ENCODE data around the gene FLG.
"Not testable (repeated sequence)": the region's sequence is repeated elsewhere in the genome, so short reads cannot be mapped to it uniquely, and the experiment has no call there.

The FLG gene

GRCh38 chr1:152328801-152329391, 3.9 kb upstream of the FLG start:
- Histone ChIP-seq H3K36me3 (ENCODE audit: control insufficient read depth, insufficient read depth, low read length) (no peaks in the 10 kb centered on the region), H3K4me3 (ENCODE audit: low read length) (no peak overlapping the region), H3K9ac (ENCODE audit: low read length) (no peak overlapping the region), H3K9me3 (ENCODE audit: control insufficient read depth, low read length) (no peaks in the 10 kb centered on the region), H3K4me1 (ENCODE audit: control insufficient read depth, insufficient read depth, low read length) (no peaks in the 10 kb centered on the region), H3K27me3 (ENCODE audit: control insufficient read depth, insufficient read depth, low read length) (no peaks in the 10 kb centered on the region)

GRCh38 chr1:152313970-152314369, 11.1 kb downstream of the FLG start:
- H3K27me3 ChIP-seq (ENCODE audit: control insufficient read depth, insufficient read depth, low read length) = no peaks in the 10 kb centered on the region
- H3K4me1 ChIP-seq (ENCODE audit: control insufficient read depth, insufficient read depth, low read length) = no peaks in the 10 kb centered on the region
- H3K9me3 ChIP-seq (ENCODE audit: control insufficient read depth, low read length) = no peaks in the 10 kb centered on the region
- H3K4me3 ChIP-seq (ENCODE audit: low read length) = no peak overlapping the region
- no peak overlapping the region for H3K9ac ChIP-seq (ENCODE audit: low read length)
- no peaks in the 10 kb centered on the region for H3K36me3 ChIP-seq (ENCODE audit: control insufficient read depth, insufficient read depth, low read length)

GRCh38 chr1:152313319-152313801, 11.7 kb downstream of the FLG start:
- H3K4me3 ChIP-seq (ENCODE audit: low read length) = no peak overlapping the region
- H3K9ac ChIP-seq (ENCODE audit: low read length) = no peak overlapping the region
- H3K9me3 ChIP-seq (ENCODE audit: control insufficient read depth, low read length) = no peaks in the 10 kb centered on the region
- H3K36me3 ChIP-seq (ENCODE audit: control insufficient read depth, insufficient read depth, low read length) = no peaks in the 10 kb centered on the region
- no peaks in the 10 kb centered on the region for H3K4me1 ChIP-seq (ENCODE audit: control insufficient read depth, insufficient read depth, low read length)
- no peaks in the 10 kb centered on the region for H3K27me3 ChIP-seq (ENCODE audit: control insufficient read depth, insufficient read depth, low read length)

GRCh38 chr1:152312169-152312568, 12.9 kb downstream of the FLG start:
- not testable (repeated sequence) for H3K27me3 ChIP-seq (ENCODE audit: control insufficient read depth, insufficient read depth, low read length); H3K9ac ChIP-seq (ENCODE audit: low read length); H3K36me3 ChIP-seq (ENCODE audit: control insufficient read depth, insufficient read depth, low read length)

GRCh38 chr1:152309955-152310354, 15.1 kb downstream of the FLG start:
- no peaks in the 10 kb centered on the region for H3K36me3 ChIP-seq (ENCODE audit: control insufficient read depth, insufficient read depth, low read length)
- H3K9me3 ChIP-seq (ENCODE audit: control insufficient read depth, low read length) = no peaks in the 10 kb centered on the region
- no peaks in the 10 kb centered on the region for H3K4me1 ChIP-seq (ENCODE audit: control insufficient read depth, insufficient read depth, low read length)
- H3K9ac ChIP-seq (ENCODE audit: low read length) = no peak overlapping the region
- no peaks in the 10 kb centered on the region for H3K27me3 ChIP-seq (ENCODE audit: control insufficient read depth, insufficient read depth, low read length)
- no peak overlapping the region for H3K4me3 ChIP-seq (ENCODE audit: low read length)

More at GRCh38 chr1:152312169-152312568, 12.9 kb downstream of the FLG start:
- not testable (repeated sequence) for H3K9me3 ChIP-seq (ENCODE audit: control insufficient read depth, low read length); H3K4me3 ChIP-seq (ENCODE audit: low read length); H3K4me1 ChIP-seq (ENCODE audit: control insufficient read depth, insufficient read depth, low read length)

GRCh38 chr1:152309320-152309901, 15.6 kb downstream of the FLG start:
- not testable (repeated sequence) for H3K36me3 ChIP-seq (ENCODE audit: control insufficient read depth, insufficient read depth, low read length); H3K4me3 ChIP-seq (ENCODE audit: low read length); H3K27me3 ChIP-seq (ENCODE audit: control insufficient read depth, insufficient read depth, low read length); H3K9ac ChIP-seq (ENCODE audit: low read length); H3K4me1 ChIP-seq (ENCODE audit: control insufficient read depth, insufficient read depth, low read length); H3K9me3 ChIP-seq (ENCODE audit: control insufficient read depth, low read length)

- not testable (repeated sequence) for H3K4me1 ChIP-seq (ENCODE audit: control insufficient read depth, insufficient read depth, low read length); H3K4me3 ChIP-seq (ENCODE audit: low read length); H3K36me3 ChIP-seq (ENCODE audit: control insufficient read depth, insufficient read depth, low read length); H3K27me3 ChIP-seq (ENCODE audit: control insufficient read depth, insufficient read depth, low read length); H3K9ac ChIP-seq (ENCODE audit: low read length); H3K9me3 ChIP-seq (ENCODE audit: control insufficient read depth, low read length)
These were observed 16.3 kb downstream of the FLG start for GRCh38 chr1:152308758-152309157.

GRCh38 chr1:152307970-152308369, 17.1 kb downstream of the FLG start:
- H3K9me3 ChIP-seq (ENCODE audit: control insufficient read depth, low read length) = not testable (repeated sequence)

GRCh38 chr1:152306123-152306522, 18.9 kb downstream of the FLG start:
- not testable (repeated sequence) for H3K9me3 ChIP-seq (ENCODE audit: control insufficient read depth, low read length); H3K36me3 ChIP-seq (ENCODE audit: control insufficient read depth, insufficient read depth, low read length); H3K4me3 ChIP-seq (ENCODE audit: low read length); H3K9ac ChIP-seq (ENCODE audit: low read length); H3K27me3 ChIP-seq (ENCODE audit: control insufficient read depth, insufficient read depth, low read length); H3K4me1 ChIP-seq (ENCODE audit: control insufficient read depth, insufficient read depth, low read length)

More at GRCh38 chr1:152307970-152308369, 17.1 kb downstream of the FLG start:
- not testable (repeated sequence) for H3K9ac ChIP-seq (ENCODE audit: low read length); H3K27me3 ChIP-seq (ENCODE audit: control insufficient read depth, insufficient read depth, low read length); H3K4me1 ChIP-seq (ENCODE audit: control insufficient read depth, insufficient read depth, low read length); H3K4me3 ChIP-seq (ENCODE audit: low read length); H3K36me3 ChIP-seq (ENCODE audit: control insufficient read depth, insufficient read depth, low read length)

GRCh38 chr1:152304773-152305172, 20.3 kb downstream of the FLG start:
- H3K9me3 ChIP-seq (ENCODE audit: control insufficient read depth, low read length); H3K36me3 ChIP-seq (ENCODE audit: control insufficient read depth, insufficient read depth, low read length); H3K27me3 ChIP-seq (ENCODE audit: control insufficient read depth, insufficient read depth, low read length); H3K4me1 ChIP-seq (ENCODE audit: control insufficient read depth, insufficient read depth, low read length); H3K9ac ChIP-seq (ENCODE audit: low read length); H3K4me3 ChIP-seq (ENCODE audit: low read length): not testable (repeated sequence)

GRCh38 chr1:152303139-152303872, 21.7 kb downstream of the FLG start:
- not testable (repeated sequence) for H3K4me3 ChIP-seq (ENCODE audit: low read length); H3K27me3 ChIP-seq (ENCODE audit: control insufficient read depth, insufficient read depth, low read length)

GRCh38 chr1:152256394-152256793, 68.6 kb downstream of the FLG start:
- not testable (repeated sequence) for H3K9ac ChIP-seq (ENCODE audit: low read length)

More at GRCh38 chr1:152303139-152303872, 21.7 kb downstream of the FLG start:
- not testable (repeated sequence) for H3K36me3 ChIP-seq (ENCODE audit: control insufficient read depth, insufficient read depth, low read length); H3K9ac ChIP-seq (ENCODE audit: low read length); H3K4me1 ChIP-seq (ENCODE audit: control insufficient read depth, insufficient read depth, low read length); H3K9me3 ChIP-seq (ENCODE audit: control insufficient read depth, low read length)

More at GRCh38 chr1:152256394-152256793, 68.6 kb downstream of the FLG start:
- H3K4me3 ChIP-seq (ENCODE audit: low read length); H3K9me3 ChIP-seq (ENCODE audit: control insufficient read depth, low read length); H3K27me3 ChIP-seq (ENCODE audit: control insufficient read depth, insufficient read depth, low read length); H3K36me3 ChIP-seq (ENCODE audit: control insufficient read depth, insufficient read depth, low read length); H3K4me1 ChIP-seq (ENCODE audit: control insufficient read depth, insufficient read depth, low read length): not testable (repeated sequence)

All from mucosa of stomach (tissue), 1 donor.